Tibial nerve (tissue), 4 donors: ENCODE measurements around the gene BAHCC1. TPM values are rescaled to one million over a fixed set of nuclear protein-coding genes. Genes with fewer than 3 reads are reported as not detected.

Experiments
- DNase-seq, 2 donors: peaks; one replicate each; pipeline ENCODE4 v3.0.0-alpha.2; 2019; ENCODE audit warnings: low spot score in 2 of 2
- H3K27ac ChIP-seq, 4 donors: fragments of 200-600 bp; sonication (generic) in 3 of 4; one replicate each; pipeline ENCODE4 v1.5.1; 2017 to 2019; ENCODE audit warnings: mild to moderate bottlenecking in 1 of 4
- H3K27me3 ChIP-seq, 2 donors: fragments of 200-600 bp; sonication (generic) in 1 of 2; one replicate each; pipeline versions ENCODE4 v1.5.1 to v1.6.0; 2017 to 2019
- H3K36me3 ChIP-seq, 3 donors: fragments of 200-600 bp; sonication (generic); one replicate each; pipeline ENCODE4 v1.5.1; 2018 to 2019
- H3K4me1 ChIP-seq, 4 donors: fragments of 200-600 bp; sonication (generic) in 3 of 4; one replicate each; pipeline ENCODE4 v1.5.1; 2017 to 2019
- H3K4me3 ChIP-seq, 4 donors: fragments of 200-600 bp; sonication (generic) in 3 of 4; one replicate each; pipeline ENCODE4 v1.5.1; 2017 to 2019; ENCODE audit warnings: mild to moderate bottlenecking in 1 of 4, moderate library complexity in 1 of 4
- H3K9me3 ChIP-seq, 4 donors: fragments of 200-600 bp; sonication (generic) in 3 of 4; one replicate each; pipeline ENCODE4 v1.5.1; 2017 to 2019
- EP300 ChIP-seq, 2 donors: sonication (generic); formaldehyde crosslinking; IDR thresholded peaks; one replicate each; pipeline ENCODE4 v1.6.1; 2017; ENCODE audit warnings: antibody characterized with exemption in 2 of 2, mild to moderate bottlenecking in 1 of 2
- POLR2A ChIP-seq, 2 donors: fragments of 450-650 bp; IDR thresholded peaks; one replicate each; pipeline ENCODE4 v1.6.1; 2017; ENCODE audit warnings: antibody characterized with exemption in 2 of 2, mild to moderate bottlenecking in 2 of 2, moderate library complexity in 2 of 2
- WGBS, 2 donors: methylation state at CpG; one replicate each; pipeline ENCODE4 v1.1.5; 2018; 5-methylcytosine and 5-hydroxymethylcytosine counted together
- total RNA-seq, 4 donors: library from RNA; depleted of rRNA; stranded (reverse); fragments of >200 nt; gene quantifications; one replicate each; pipeline ENCODE4 v1.1.0, GENCODE V29; 2016
- TF ChIP-seq, protein P1 (sequence below), 5 experiments: fragments of 200-600 bp in 3 of 5; fragments of 450-650 bp in 2 of 5; sonication (generic) in 3 of 5; IDR thresholded peaks; one replicate each; pipeline ENCODE4 v1.5.1; 2016 to 2019; ENCODE audit warnings: antibody characterized with exemption in 5 of 5, mild to moderate bottlenecking in 3 of 5, moderate library complexity in 2 of 5

The BAHCC1 gene
- total RNA-seq, 4 donors from 2014 or later, result 15.1 to 38.7 (median 27.4) TPM

DNA sequence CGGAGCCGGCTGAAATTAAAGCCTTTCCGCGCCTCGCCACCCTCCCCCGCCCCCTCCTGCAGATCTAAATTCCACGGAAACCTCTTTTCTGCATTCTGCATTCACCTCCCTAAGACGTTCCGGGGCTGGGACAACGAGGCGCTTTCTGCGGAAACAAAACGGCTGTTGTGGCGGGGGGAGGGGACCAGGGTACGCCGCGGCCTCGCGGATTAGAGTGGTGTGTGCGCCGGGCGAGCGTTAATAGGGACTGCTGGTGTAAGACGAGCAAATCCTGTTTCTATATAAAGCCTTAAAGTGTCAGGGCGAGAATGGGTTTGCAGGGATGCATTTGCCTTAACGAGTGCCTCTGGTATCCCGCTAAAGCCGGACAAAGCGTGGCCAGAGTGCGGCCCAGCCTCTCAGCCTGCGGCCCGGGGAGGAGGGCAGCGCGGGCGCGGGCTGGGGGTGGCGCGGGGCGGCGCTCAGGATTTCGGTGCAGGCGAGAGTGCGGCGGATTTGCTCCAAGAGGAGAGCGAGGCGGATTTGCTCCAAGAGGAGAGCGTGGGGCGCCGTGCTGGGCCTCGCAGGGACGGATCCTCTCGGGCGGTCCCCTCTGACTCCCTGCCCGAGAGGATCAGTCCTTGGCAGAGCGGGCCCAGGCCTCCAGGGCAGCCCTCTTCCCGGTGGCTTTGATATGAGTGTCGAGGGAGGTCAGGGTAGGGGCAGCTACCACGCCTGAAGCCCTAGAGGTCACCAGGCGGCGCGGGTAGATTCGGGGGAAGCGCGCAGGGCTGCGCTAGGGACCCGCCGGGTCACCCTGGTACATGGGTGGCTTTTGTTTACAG, 5.1 kb downstream of the BAHCC1 start:
- WGBS, 2 donors, result 2 to 3% methylated on average over 55 to 64 of the region's 67 CpGs

DNA sequence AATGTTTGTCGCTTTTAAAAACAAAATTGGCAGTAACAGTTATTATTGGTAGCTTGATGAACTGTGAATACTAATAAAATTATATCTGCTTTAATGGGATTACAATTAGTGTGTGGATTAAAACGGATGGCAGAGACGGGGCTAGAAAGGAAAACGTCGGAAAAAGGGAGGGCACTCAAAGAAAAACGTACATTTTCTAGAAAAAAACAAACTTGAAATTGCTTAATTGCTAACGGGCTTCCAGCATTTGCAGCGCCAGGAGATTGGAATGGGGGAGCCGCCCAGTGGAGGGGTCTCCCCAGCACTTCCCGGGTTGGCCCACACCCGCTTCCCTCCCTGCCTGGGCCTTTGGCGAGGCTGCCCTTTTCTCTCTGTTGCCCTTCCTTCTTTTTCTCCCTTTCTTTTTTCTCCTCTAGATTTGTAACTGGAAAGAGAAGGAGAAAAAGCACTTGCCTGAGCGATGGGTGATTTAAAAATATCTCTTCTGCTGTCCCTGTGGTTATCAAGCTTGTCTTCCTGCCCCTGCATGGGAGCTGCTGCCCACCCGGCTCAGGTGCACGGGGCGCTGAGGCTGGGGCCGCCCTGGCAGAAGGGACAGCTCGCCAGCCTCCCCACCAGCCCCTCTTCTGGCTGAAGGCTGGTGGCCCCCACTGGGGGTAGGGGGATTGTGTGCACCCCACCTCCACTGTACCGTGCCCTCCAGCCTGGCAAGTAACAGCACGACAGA, 5.9 kb downstream of the BAHCC1 start:
- Histone ChIP-seq H3K27ac (peak overlapping the region; percentile 90 to 99 (median 94)), H3K9me3 (no peaks in the 10 kb centered on the region), H3K36me3 (no peaks in the 10 kb centered on the region), H3K4me1 (peaks cover 0 to 67% (median 54%) of the 10 kb centered on the region in 4 donors), H3K27me3 (no peaks in the 10 kb centered on the region), H3K4me3 (peak overlapping the region; percentile 56 to 89 (median 78))
- TF ChIP-seq, protein P1, sequence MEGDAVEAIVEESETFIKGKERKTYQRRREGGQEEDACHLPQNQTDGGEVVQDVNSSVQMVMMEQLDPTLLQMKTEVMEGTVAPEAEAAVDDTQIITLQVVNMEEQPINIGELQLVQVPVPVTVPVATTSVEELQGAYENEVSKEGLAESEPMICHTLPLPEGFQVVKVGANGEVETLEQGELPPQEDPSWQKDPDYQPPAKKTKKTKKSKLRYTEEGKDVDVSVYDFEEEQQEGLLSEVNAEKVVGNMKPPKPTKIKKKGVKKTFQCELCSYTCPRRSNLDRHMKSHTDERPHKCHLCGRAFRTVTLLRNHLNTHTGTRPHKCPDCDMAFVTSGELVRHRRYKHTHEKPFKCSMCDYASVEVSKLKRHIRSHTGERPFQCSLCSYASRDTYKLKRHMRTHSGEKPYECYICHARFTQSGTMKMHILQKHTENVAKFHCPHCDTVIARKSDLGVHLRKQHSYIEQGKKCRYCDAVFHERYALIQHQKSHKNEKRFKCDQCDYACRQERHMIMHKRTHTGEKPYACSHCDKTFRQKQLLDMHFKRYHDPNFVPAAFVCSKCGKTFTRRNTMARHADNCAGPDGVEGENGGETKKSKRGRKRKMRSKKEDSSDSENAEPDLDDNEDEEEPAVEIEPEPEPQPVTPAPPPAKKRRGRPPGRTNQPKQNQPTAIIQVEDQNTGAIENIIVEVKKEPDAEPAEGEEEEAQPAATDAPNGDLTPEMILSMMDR (IDR thresholded peaks at IDR 0.05), result no peak
- peak in 1 of 2 donors; percentile 8 for TF ChIP-seq EP300 (IDR thresholded peaks at IDR 0.05)
- no peak for DNase-seq
- WGBS, 2 donors, result 18 to 22% methylated on average over 18 of the region's 20 CpGs

More for the DNA sequence above, 5.1 kb downstream of the BAHCC1 start:
- no peaks in the 10 kb centered on the region for H3K27me3 ChIP-seq
- TF ChIP-seq, protein P1 (IDR thresholded peaks at IDR 0.05), result peak in 1 of 5 experiments; percentile 10
- TF ChIP-seq EP300 (IDR thresholded peaks at IDR 0.05), result peak in 1 of 2 donors; percentile 47
- no peak for TF ChIP-seq POLR2A (IDR thresholded peaks at IDR 0.05)
- no peaks in the 10 kb centered on the region for H3K9me3 ChIP-seq
- H3K36me3 ChIP-seq, result no peaks in the 10 kb centered on the region
- peaks cover 0 to 59% (median 46%) of the 10 kb centered on the region in 4 donors for H3K4me1 ChIP-seq
- peak overlapping the region; percentile 56 to 89 (median 78) for H3K4me3 ChIP-seq
- DNase-seq, result no peak
- peak overlapping the region; percentile 90 to 99 (median 94) for H3K27ac ChIP-seq

DNA sequence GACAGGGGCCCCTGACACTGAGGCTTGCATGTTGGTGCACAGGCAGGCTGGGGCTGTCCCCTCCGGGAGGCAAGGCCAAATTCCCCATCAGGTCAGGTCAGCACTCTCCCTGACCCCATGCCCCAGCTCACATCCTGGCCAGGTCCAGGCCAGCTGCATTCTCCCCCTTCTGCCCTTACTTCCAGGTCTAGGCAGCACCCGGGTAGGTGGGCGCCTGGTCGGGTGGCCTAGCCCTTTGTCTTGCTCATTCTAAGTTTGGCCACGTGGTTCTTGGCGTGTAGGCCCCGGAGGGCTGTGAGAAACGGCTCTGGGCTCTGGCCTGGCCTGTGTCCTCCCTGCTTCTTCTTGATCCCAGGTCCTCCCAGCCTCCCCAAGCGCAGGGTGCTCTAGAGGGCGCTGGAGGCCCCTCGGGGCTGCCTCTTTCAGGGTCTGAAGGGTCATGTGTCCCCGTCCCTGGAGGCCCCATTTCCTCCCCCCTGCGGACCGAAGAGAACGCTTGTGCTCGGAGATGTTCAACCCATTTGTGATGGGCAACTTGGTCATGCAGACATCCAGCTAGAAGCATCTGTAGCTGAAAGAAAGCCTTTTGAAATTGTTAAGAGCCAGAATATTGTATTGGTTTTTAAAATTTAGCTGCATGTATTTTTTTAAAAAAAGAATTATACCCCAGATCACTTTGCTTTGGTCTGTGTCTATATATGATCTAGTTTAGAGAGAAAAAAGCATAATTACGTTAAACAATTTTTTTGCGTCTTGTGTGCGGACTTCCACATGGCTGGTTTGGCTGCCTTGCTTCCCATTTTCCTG, 6.7 kb downstream of the BAHCC1 start:
- Histone ChIP-seq H3K9me3 (no peaks in the 10 kb centered on the region), H3K27me3 (no peaks in the 10 kb centered on the region), H3K27ac (peak overlapping the region; percentile 90 to 99 (median 94)), H3K4me3 (peak overlapping the region in 1 of 4 donors; percentile 89), H3K36me3 (no peaks in the 10 kb centered on the region), H3K4me1 (peaks cover 0 to 75% (median 60%) of the 10 kb centered on the region in 4 donors)
- no peak for TF ChIP-seq POLR2A (IDR thresholded peaks at IDR 0.05)
- TF ChIP-seq, protein P1 (IDR thresholded peaks at IDR 0.05), result peak in 2 of 5 experiments; percentile 30 to 37
- DNase-seq, result no peak
- 20 to 27% methylated on average over 13 to 19 of the region's 19 CpGs for WGBS, 2 donors

DNA sequence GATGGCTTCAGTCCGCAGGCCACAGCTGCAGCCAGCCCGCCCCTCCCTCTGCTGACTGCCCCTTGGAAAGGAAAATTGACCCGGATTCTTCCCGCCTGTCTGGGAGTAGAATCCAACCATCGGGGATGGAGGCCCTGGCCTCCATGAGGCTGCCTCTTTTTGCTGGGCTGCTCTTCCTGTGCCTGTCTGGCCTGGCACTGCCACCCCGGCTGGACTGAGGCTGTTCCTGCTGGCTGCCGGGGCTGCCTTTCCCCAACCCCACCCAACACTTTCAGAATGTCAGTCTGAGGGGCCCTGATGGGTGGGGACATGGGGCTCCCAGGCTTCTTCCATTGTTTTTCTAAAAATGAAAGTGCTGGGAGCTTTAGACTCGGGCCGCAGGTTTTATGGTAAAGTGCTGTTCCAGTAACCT, 7.3 kb downstream of the BAHCC1 start:
- 44 to 58% methylated on average over 9 of the region's 9 CpGs for WGBS, 2 donors
- TF ChIP-seq POLR2A (IDR thresholded peaks at IDR 0.05), result no peak
- no peak for TF ChIP-seq EP300 (IDR thresholded peaks at IDR 0.05)
- TF ChIP-seq, protein P1 (IDR thresholded peaks at IDR 0.05), result no peak
- H3K9me3 ChIP-seq, result no peaks in the 10 kb centered on the region
- H3K4me3 ChIP-seq, result peak overlapping the region in 1 of 4 donors; percentile 35
- H3K36me3 ChIP-seq, result no peaks in the 10 kb centered on the region
- no peaks in the 10 kb centered on the region for H3K27me3 ChIP-seq
- peaks cover 0 to 77% (median 59%) of the 10 kb centered on the region in 4 donors for H3K4me1 ChIP-seq
- H3K27ac ChIP-seq, result peak overlapping the region in 3 of 4 donors; percentile 92 to 99 (median 96)
- no peak for DNase-seq
